Measurements from ENCODE around the gene SLC35A2. TPM values are rescaled to one million over a fixed set of nuclear protein-coding genes. Genes with fewer than 3 reads are reported as not detected.

SLC35A2 gene
- total RNA-seq = 18.2 and 24.4 TPM in 2 replicates
- polyA plus RNA-seq (2012) = 39.0 TPM

- peak; percentile 70 for DNase-seq (ENCODE audit: low read depth)
Observed at GRCh38 chrX:48911412-48912182, at the start of gene SLC35A2. TSS of gene SLC35A2 (minus strand) at chrX:48911646. CDS start at chrX:48911636, 10 bp downstream.

GRCh38 chrX:48960291-48960690 is 48.8 kb upstream of the SLC35A2 start:
- DNase-seq (ENCODE audit: low read depth) = no peak

GRCh38 chrX:48958635-48959094 is 47.2 kb upstream of the SLC35A2 start:
- DNase-seq (ENCODE audit: low read depth) = peak; percentile 71

- DNase-seq (ENCODE audit: low read depth) = peak; percentile 97
Observed at GRCh38 chrX:48957827-48958634, 46.6 kb upstream of the SLC35A2 start.

GRCh38 chrX:48957477-48957826 is 46.0 kb upstream of the SLC35A2 start, which contains the start of gene OTUD5:
TSS of gene OTUD5 (minus strand) at chrX:48957607. CDS start at chrX:48957570, 37 bp downstream.
- peak; percentile 74 for DNase-seq (ENCODE audit: low read depth)

GRCh38 chrX:48956728-48957414 is 45.4 kb upstream of the SLC35A2 start:
- DNase-seq (ENCODE audit: low read depth) = no peak

- DNase-seq (ENCODE audit: low read depth) = no peak
Observed at GRCh38 chrX:48948589-48948988, 37.1 kb upstream of the SLC35A2 start.

GRCh38 chrX:48945517-48946348 is 34.3 kb upstream of the SLC35A2 start:
- DNase-seq (ENCODE audit: low read depth) = peak; percentile 46

- no peak for DNase-seq (ENCODE audit: low read depth)
Observed at GRCh38 chrX:48942895-48943294, 31.4 kb upstream of the SLC35A2 start.

GRCh38 chrX:48940404-48940955 is 29.0 kb upstream of the SLC35A2 start:
- DNase-seq (ENCODE audit: low read depth) = peak; percentile 34

GRCh38 chrX:48939524-48940228 is 28.2 kb upstream of the SLC35A2 start:
- no peak for DNase-seq (ENCODE audit: low read depth)

- DNase-seq (ENCODE audit: low read depth) = peak; percentile 25
Observed at GRCh38 chrX:48938721-48939425, 27.4 kb upstream of the SLC35A2 start.

GRCh38 chrX:48937054-48937907 is 25.8 kb upstream of the SLC35A2 start:
- DNase-seq (ENCODE audit: low read depth) = peak; percentile 13

GRCh38 chrX:48936429-48937053 is 25.1 kb upstream of the SLC35A2 start:
- DNase-seq (ENCODE audit: low read depth) = no peak

- no peak for DNase-seq (ENCODE audit: low read depth)
Observed at GRCh38 chrX:48935301-48935670, 23.8 kb upstream of the SLC35A2 start.

GRCh38 chrX:48934581-48935300 is 23.3 kb upstream of the SLC35A2 start:
- DNase-seq (ENCODE audit: low read depth) = no peak

GRCh38 chrX:48933757-48934156 is 22.3 kb upstream of the SLC35A2 start:
- no peak for DNase-seq (ENCODE audit: low read depth)

Data from myocyte (in vitro differentiated cells).